CD4-positive, alpha-beta T cell treated with Interleukin-6 for 4 hours (primary cell): ENCODE measurements around the gene NTSR1.

Experiments
- DNase-seq: peaks from one replicate; pipeline ENCODE4 v3.0.0-alpha.2; 2020; ENCODE audit warnings: mixed read lengths

The NTSR1 gene

DNA sequence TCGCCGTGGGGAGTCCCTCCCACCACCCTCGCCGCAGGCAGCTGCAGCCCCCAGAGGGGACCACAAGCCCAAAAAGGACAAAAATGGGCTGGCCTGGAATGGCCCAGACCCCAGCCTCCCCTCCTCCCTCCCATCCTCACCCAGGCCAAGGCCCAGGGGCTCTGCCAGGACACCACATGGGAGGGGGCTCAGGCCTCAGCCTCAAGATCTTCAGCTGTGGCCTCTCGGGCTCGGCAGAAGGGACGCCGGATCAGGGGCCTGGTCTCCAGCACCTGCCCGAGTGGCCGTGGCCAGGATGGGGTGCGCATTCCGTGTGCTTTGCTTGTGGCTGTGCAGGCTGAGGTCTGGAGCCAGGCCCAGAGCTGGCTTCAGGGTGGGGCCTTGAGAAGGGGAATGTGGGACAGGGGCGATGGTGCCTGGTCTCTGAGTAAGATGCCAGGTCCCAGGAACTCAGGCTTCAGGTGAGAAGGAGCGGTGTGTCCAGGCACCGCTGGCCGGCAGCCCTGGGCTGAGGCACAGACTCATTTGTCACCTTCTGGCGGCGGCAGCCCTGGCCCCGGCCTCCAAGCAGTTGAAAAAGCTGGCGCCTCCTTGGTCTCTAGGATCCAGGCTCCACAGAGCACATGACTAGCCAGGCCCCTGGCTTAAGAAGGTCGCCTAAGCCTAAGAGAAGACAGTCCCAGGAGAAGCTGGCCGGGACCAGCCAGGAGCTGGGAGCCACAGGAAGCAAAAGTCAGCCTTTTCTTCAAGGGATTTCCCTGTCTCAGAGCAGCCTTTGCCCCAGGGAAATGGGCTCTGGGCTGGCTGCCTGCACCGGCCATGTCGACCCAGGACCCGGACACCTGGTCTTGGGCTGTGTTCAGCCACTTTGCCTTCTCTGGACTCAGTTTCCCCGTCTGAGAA, 52.5 kb downstream of the NTSR1 start:
- DNase-seq = no peak

DNA sequence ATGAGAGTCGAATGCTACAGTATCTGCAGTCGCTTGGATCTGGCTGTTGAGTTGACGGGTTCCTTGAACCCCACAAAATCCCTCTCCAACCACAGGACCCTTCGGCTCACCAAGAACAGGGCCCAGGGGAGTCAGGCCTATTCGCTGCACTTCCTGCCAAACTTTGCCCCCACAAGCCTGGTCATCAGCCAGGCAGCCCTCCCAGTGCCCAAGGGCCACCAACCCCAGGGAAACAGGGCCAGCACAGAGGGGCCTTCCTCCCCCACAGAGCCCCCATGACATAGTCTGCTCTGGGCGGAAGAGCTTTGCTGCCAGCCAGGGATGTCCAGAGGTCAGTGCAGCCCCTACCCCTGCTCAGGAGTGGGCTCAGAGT, 53.1 kb downstream of the NTSR1 start:
- DNase-seq = no peak

DNA sequence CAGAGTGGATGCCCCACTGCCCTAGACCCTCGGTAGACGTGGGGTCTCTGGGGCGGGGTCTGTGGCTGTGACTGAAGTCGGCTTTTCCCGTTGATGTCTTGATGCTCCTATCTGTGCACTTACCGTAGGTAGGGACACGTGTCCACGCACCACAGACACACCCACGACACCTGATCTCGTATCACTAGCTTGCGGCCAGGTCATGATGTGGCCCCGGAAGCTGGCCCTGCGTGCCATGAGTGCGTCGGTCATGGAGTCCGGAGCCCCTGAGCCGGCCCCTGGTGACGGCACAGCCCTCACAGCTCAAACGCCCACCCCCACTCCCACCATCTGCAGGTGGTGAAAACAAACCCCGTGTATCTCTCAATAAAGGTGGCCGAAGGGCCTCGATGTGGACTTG, 53.7 kb downstream of the NTSR1 start:
- no peak for DNase-seq

DNA sequence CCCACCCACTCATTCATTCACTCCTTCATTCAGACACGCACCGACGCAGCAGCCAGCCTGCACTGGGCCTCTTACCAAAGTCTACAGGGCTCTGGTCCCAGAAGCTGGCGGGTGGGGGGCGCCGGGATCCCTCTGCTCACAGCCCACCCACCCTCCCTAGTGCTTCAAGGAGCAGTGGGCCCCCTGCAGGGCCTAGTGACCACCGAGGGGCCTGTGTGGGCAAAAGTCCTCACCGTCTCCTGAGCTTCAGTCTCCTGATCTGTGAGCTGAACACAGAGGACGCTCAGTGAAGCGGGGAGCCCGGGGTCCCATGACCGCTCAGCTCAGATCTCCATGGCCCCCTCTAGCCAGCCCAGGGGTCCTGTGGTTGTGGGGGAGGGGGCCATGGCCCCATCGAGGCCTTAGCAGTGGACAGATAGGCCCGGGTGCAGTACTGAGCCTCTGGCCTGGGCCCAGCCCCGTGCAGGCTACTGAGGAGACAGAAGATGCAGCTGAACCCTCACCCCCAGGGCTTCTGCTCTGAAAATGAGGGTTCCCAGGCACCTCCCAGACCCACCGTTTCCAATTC, 54.2 kb downstream of the NTSR1 start:
- no peak for DNase-seq

DNA sequence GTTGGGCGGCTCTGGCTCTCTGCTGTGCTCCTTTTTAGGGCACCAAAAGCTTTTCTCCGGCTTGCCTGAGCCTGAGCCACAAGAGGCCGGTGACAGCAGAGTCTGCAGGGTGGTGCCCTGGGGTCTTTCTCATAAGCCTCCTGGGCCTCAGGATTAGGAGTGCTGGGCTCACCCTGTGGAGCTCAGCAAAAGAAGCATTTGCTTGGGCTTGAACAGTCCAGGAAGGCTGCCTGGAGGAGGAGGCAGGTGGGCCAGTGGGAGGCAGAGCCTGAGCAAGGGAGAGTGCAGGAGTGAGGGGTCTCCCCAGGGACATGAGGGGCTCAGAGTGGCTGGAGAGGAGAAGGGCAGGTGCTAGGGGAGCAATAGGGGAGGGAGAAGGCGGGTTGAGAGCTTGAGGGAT, 54.8 kb downstream of the NTSR1 start:
- no peak for DNase-seq

DNA sequence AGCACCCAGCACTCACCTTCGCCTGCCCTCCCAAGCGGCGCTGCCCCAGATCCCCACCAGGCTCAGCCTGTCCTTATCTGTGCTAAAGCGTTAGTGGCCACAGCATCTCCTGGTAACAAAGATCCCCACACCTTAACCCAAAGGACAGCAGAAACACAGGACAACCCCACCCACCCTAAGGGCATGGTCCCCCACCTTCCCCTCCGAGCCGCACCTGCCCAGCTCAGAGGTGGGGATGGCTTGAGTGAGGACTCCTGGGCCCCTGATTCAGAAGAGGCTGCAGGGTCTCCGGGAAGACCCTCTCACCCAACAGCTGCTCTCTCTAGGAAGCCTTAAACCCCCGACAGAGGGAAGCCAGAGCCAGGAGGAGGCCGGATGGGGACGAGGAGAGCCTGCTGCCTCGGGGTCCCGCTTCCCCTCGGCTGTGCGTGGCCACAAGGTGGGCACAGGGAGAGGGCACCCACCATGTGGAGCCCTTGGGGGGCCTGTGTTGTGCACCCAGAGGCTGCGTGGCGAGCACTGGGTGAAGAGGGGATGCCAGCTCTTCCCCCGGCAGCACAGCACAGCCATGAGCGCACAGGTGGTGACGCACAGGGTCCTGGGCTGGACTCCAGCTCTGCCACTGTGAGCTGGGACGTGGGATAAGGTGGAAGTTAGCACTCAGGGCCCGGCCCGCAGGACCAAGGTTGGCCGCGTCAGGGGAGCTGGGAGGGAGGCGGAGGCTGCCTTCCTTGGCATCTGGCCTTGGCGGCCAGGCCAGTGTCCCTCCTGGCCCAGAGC, 55.7 kb downstream of the NTSR1 start:
- DNase-seq = no peak

DNA sequence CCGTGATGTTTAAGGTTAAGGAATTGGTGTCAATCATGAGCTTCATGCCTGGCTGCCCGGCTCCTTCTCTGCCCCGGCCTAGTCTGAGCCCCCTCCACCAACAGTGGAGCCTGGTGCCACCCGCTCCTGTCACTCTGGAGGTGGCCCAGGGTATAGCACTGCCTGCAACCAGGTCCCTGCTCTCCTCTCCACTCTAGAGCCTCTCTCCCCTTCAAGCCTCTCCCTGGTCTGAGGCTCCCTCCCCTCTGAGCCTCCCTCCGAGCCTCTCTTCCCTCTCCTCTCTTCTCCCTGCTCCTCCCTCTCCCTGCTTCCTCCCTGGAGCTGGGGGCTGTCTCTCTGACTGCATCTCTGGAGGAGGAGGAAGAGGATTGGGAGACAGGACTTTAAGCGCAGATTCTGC, 56.4 kb downstream of the NTSR1 start:
- DNase-seq = no peak

DNA sequence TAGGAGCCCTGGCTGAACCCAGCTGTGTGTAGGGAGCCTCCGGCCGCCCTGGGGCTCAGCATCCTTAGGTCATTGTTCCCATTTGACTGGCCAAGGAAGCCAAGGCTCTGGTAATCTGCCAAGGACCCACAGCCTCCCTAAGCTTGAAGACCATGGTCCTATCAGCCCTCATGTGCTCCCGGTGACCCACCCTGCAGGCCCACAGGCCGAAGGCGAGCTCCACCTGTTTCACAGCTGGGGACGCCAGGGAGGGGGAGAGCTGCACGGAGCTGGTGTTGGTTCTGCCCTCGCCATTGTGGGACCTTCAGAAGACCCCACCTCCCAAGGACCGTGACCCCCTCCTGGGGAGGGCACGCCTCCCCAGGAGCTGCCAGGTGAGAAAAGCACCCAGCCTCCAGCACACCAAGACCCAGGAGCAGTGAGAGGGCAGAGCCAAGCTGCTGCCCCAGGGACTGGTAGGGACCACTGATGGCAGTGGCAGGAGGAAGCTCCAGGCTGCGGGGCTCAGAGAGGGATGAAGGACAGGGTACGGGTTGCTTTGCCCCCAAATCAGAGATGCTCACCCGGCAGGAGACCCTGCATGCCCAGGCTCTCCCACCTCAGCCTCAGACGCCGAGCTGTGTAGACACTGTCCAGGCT, 56.9 kb downstream of the NTSR1 start:
- DNase-seq = no peak

DNA sequence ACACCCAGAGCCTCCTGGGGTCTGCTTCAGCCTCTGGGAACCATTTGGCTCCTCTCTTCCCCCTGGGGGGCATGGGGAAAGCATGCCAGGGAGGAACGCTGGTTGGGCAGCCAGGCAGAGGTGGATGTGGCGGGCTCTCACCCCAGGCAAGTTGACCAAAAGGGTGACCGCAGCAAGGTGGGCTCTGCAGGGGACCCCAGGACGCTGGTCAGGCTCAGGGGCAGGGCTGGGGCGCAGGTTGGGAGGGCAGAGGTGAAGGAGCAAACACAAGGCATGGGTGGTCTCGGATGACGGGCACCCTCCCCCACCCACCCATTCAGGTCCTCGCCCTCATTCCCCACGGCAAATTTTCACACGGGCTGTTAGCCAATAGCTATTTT, 57.4 kb downstream of the NTSR1 start:
- DNase-seq = no peak

DNA sequence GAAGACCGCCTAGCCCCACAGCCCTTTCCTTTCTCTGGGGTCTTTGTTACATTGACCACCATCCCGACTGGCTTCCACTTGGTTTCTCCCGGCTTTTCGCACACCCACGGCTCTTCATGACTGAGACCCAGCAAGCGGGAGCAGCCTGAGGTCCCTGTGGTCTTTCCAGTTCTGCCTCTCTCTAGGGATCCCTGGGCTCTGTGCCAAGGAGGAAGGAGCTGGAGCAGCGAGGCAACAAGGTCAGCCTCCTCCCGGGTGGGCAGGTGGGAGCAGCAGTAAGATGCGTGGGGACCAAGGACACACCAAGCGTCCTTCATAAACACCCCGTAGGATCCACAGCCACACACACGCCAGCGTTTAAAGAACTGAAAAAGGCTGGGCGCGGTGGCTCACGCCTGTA, 58.1 kb downstream of the NTSR1 start:
- no peak for DNase-seq

DNA sequence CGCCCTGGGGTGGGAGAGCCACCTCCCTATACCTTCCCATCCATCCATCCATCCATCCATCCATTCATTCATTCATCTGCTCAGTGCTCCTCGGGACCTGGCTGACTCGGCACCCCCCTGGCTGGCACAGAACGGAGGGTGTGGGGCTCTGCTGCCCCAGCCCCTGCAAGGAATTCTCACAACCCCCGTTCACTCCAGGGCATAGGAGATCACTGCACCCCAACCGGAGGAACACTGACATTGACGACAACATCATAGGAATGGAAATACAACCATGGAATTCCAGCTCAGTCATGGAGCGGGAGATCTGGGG, 59.6 kb downstream of the NTSR1 start:
- no peak for DNase-seq

DNA sequence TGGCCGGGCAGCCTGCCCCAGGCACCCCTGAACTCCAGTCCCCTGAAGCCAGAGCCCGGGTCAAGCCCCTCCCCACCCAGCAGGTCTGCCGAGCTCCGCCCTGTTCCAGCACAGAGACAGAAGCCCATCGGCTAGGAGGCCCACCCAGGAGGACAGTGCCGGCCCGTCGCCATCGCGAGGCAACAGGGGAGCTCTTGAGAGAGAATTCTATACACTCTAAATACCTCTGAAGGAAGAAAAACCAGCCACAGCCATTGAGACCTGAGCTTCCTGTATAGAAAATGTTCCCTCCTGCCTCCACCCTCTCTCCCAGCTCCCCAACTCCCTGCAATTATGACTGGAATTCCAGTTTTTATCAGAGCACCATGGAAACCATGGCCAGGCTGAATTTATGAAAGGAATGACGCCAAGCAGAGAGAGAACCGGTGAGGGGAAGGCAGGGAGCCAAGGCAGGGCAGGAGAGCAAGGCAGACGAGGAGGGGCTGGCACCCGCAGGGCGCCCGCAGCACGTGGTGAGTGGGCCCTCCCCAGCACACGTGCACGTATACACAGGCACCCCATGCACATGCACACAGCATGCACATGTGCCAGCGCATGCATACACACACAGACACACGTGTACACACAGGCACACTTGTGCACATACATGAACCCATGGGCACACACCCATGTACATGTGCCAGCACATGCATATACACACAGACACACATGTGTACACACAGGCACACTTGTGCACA, 60.1 kb downstream of the NTSR1 start:
- no peak for DNase-seq

DNA sequence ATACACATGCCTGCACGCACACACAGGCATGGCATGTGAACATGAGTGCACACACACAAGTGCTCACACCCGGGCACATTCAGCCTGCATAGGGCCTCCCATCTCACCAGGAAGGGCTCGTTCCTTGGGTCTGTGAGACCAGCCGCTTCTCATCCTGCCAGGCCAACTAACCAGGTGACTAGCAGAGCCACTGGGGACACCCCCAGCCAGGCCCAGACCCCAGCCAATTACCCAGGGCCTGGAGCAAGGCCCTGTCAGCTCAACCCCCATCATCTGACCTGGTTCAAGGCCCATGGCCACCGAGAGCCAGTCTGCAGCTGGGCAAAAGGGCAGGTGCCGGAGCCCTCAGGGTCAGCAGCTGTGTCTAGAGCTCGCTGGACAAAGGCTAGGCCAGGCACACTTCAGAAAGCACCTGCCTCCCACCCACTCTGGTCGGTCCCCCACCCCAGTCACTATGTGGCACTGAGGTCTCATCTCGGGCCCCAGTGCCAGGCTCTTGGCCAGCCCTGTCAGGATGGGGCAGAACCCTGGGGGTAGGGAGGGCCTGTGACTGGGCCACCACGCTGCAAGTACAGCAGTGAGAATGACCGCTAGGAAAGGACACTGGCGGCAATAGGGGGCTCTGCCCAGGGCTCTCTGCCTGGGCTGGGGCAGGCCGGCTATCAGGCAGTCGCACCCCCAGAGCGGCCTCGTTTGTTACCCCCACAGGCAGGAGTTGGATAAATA, 60.9 kb downstream of the NTSR1 start:
- no peak for DNase-seq

DNA sequence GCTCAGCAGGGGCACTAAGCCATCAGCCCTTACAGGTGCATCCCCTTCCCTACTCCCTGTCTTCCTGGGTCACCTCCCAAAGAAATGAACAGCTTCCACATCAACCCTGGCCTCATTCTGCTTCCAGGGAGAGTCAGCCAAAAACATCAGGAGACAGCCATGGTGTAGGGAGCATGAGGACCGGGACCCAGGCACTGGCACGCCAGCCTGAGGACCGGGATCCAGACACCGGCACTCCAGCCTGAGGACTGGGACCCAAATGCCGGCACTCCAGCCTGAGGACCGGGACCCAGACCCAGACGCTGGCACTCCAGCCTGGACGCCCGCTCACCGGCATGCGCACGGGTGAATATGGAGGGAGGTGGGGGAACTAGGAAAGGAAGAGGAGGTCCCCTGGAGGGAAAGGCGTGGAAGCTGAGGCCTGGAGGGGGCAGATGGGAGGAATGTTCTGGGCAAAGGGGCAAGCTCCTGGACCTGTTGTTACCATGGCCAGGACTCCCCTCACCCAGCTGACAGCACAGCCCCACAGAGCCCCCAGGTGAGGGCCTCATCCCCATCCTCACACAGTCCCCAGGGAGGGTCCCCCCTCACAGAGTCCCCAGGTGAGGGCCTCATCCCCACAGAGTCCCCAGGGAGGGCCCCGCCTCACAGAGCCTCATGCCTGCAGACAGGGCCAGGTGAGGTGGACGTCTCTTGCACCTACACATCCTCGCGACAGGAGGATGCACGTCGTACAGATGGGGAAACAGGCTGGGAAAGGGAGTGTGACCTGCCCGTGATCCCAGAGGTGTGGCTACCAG, 61.7 kb downstream of the NTSR1 start:
- no peak for DNase-seq

DNA sequence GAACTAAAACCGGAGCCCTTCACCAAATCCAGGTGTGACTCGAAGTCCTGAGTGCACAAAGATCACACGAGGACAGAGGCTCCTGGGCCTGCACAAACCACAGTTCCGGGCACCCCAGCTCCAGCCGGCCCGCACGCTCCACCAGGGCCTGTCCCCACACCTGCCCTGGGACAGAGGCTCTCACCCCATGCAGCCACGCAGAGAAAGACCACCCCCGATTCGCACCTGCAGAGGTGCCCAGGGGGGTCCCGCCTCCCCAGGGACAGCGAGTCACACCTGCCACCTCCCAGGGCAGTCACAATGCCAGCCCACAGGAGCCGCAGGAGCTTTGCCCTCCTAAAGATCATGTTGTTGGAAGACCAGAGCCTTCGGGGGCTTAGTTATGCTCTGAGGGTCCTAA, 62.3 kb downstream of the NTSR1 start:
- DNase-seq = no peak

DNA sequence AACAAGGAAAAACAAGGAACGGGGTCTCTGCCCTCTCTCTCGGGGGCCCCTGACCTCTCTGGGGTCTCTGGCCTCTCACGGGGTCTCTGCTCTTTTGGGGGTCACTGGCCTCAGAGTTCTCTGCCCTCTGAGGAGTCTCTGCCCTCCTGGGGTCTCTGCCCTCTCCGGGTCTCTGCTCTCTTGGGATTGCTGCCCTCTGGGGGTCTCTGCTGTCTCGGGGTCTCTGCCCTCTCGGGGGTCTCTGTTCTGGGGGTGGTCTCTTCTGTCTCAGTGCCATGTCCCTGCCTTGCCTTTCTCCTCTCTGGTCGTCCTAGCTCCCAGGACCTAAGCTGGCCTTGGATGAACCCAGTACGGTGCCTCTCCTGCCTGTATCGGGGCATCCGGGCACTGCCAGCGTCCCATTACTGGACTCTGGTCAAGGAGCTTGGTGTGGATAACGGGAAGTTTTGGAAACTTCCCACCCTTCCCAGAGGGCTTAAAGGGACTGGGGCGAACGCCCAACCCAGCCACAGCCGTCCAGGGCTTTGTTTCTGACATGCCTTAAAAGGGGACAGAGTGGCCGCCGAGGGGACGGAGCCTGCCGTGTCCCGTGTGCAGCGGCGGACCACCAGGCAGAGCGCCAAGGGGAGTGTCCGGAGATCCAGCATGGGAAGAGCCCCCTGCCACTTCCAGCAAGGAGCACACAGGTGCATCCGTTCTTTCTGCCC, 62.9 kb downstream of the NTSR1 start:
- DNase-seq = no peak

DNA sequence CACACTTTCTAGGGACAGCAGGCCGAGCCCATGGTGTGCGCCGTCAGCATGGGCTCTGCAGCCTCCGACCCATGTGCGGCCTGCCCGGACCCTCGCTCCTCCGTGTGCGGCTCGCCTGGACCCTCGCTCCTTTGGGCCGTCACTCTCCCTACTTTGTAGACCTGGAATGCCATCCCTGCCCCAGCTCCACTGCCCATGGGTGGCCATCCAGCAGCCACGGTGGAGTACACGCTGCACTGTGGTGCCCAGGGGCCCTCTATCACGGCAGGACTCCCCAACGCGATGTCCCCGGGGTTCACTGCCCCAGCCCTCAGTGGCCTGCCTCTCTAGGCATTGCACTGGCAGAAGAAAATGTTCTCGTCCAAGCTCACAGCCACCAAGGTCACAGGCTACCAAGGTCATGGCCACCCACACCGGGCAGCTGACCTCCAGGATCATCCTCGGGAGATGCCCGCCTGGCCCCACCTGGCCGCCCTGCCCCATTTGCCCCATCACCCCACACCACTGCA, 63.5 kb downstream of the NTSR1 start:
- DNase-seq = no peak

DNA sequence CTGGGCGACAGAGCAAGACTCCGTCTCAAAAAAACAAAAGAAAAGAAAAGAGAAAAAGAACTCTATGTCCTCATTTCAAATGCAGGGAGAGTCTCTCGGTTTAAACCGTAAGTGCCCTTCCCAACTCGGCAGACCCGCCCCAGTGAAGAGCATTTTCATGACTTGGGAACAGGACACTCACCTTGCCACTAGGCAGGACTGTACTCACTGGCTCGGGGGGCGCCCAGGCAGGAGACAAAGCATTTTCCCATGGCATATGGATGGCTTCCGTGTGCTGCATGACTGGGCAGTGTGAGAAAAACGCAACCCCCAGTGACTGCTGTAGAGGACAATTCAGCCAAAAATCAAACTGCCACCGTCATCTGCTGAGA, 64.0 kb downstream of the NTSR1 start:
- DNase-seq = no peak

DNA sequence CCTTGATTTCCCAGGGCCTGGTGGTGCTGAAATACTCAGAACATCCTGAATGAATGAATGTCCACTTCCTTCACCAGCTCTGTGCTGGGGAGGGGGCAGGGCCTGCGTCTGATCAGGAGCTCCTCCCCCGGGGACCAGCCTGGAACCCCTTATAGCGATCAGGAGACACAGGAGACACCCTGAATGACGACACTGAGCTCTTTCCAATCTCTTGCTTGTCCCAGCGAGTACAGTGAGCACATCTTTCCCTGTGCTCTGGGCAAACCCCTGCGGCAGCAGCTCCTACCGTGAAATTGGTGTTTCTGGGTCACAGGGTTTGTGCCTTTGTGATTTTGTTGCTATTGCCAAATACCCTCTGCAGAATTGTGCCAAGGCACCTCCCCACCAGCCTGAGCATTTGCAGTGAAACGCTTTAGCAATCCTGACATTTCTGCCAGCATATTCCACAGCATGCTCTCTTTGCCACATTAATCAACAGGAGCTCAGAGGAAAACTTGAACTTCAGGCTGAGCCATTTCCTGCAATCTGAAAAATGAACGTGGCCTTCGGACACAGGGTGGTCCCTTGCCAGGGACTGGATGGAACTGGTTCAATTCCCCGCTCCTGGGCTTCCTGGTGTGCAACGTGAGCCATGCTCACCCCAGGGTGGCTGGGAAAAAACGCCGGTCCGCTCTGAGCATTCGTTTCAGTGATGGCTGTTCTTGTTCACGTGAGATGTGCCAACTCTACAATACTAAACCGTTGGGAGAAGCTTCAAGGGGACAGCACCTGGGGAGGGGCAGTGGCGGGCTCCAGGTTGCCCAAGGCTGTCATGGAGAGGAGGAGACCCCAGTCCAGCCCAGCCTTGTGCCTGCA, 64.6 kb downstream of the NTSR1 start:
- DNase-seq = no peak
